ENCODE results near the gene DCXR. TPM values are rescaled to one million over a fixed set of nuclear protein-coding genes. Genes with fewer than 3 reads are reported as not detected.

DCXR gene
- total and polyA plus RNA-seq, 2 donors (not counting 3 experiments of a cell fraction or from before 2014, with no cell fraction given): 93.0 to 178 TPM

GRCh38 chr17:82024859-82025258 lies 12.6 kb downstream of the DCXR start:
- no peak for TF ChIP-seq EZH2 (IDR thresholded peaks at IDR 0.05; ENCODE audit: borderline replicate concordance, low read depth, low read length, severe bottlenecking)
- no peak for TF ChIP-seq JUN (IDR thresholded peaks at IDR 0.05; ENCODE audit: borderline replicate concordance, insufficient read depth, insufficient read length, low read depth)
- no peak for TF ChIP-seq MAX (IDR thresholded peaks at IDR 0.05; ENCODE audit: insufficient read depth, insufficient read length)
- TF ChIP-seq, protein P1, sequence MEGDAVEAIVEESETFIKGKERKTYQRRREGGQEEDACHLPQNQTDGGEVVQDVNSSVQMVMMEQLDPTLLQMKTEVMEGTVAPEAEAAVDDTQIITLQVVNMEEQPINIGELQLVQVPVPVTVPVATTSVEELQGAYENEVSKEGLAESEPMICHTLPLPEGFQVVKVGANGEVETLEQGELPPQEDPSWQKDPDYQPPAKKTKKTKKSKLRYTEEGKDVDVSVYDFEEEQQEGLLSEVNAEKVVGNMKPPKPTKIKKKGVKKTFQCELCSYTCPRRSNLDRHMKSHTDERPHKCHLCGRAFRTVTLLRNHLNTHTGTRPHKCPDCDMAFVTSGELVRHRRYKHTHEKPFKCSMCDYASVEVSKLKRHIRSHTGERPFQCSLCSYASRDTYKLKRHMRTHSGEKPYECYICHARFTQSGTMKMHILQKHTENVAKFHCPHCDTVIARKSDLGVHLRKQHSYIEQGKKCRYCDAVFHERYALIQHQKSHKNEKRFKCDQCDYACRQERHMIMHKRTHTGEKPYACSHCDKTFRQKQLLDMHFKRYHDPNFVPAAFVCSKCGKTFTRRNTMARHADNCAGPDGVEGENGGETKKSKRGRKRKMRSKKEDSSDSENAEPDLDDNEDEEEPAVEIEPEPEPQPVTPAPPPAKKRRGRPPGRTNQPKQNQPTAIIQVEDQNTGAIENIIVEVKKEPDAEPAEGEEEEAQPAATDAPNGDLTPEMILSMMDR (IDR thresholded peaks at IDR 0.05; ENCODE audit: extremely low read depth in 1 of 2, insufficient read depth in 1 of 2, low read depth in 1 of 2, low read length in 2 of 2): no peak
- no peak for TF ChIP-seq MYC (IDR thresholded peaks at IDR 0.05; ENCODE audit: low read depth, low read length)
- TF ChIP-seq GATA2 (IDR thresholded peaks at IDR 0.05; ENCODE audit: insufficient read depth, insufficient read length, low read depth, low read length): no peak
- TF ChIP-seq POLR2AphosphoS5 (IDR thresholded peaks at IDR 0.05; ENCODE audit: insufficient read depth, low read depth, low read length): no peak
- TF ChIP-seq FOS (IDR thresholded peaks at IDR 0.05; ENCODE audit: borderline replicate concordance, insufficient read depth, low read length): no peak
- no peak for TF ChIP-seq POLR2A (IDR thresholded peaks at IDR 0.05; ENCODE audit: low read depth, low read length)
- Histone ChIP-seq H3K27me3 (ENCODE audit: control insufficient read depth in 2 of 2, insufficient read depth in 2 of 2, low read length in 2 of 2) (no peaks in the 10 kb centered on the region), H3K4me3 (replicated peaks in 1 of 3; ENCODE audit: insufficient read depth in 1 of 3, low read depth in 1 of 3, low read length in 3 of 3) (no peak overlapping the region), H2AFZ (ENCODE audit: low read depth, low read length) (no peak overlapping the region), H3K9me1 (replicated peaks; ENCODE audit: control insufficient read depth, extremely low read depth, insufficient read depth, low read length) (no peaks in the 10 kb centered on the region), H4K20me1 (replicated peaks; ENCODE audit: control insufficient read depth, extremely low read depth, insufficient read depth, low read length) (no peaks in the 10 kb centered on the region), H3K27ac (ENCODE audit: insufficient read depth, low read depth, low read length) (no peak overlapping the region), H3K4me1 (ENCODE audit: control insufficient read depth, extremely low read depth, insufficient read depth, low read length) (peaks cover 12% of the 10 kb centered on the region), H3K36me3 (ENCODE audit: control insufficient read depth in 2 of 2, extremely low read depth in 1 of 2, insufficient read depth in 2 of 2, low read length in 2 of 2) (no peaks in the 10 kb centered on the region), H3K9ac (replicated peaks; ENCODE audit: extremely low read depth, insufficient read depth, low read length) (no peak overlapping the region), H3K9me3 (replicated peaks; ENCODE audit: control insufficient read depth, insufficient read depth, low read length) (no peaks in the 10 kb centered on the region), H3K4me2 (ENCODE audit: insufficient read depth, low read length) (no peak overlapping the region), H3K79me2 (ENCODE audit: control insufficient read depth, insufficient read depth, low read length) (peaks cover 5% of the 10 kb centered on the region)
- intact Hi-C loops (cut with micrococcal nuclease) (loop anchor here (5.0 to 10.0 kb wide), 2 partner anchors 48 to 190 kb away; partner anchors contain the start of genes ASPSCR1 and CCDC57), dilution Hi-C loops (cut with MboI; ENCODE audit: extremely low pct_ligation_motif_present, low sequenced_read_pairs) (no loop called here)
- no peak for FAIRE-seq
- no peak for DNase-seq (ENCODE audit: low read depth, low spot score)
- CTCF ChIA-PET: no interaction called here
- POLR2A ChIA-PET: no interaction called here
- BruUV-seq (replicated peaks): no TSS peak

Data from endothelial cell of umbilical vein (primary cell).